ENCODE data around the gene BNC2.

DNA sequence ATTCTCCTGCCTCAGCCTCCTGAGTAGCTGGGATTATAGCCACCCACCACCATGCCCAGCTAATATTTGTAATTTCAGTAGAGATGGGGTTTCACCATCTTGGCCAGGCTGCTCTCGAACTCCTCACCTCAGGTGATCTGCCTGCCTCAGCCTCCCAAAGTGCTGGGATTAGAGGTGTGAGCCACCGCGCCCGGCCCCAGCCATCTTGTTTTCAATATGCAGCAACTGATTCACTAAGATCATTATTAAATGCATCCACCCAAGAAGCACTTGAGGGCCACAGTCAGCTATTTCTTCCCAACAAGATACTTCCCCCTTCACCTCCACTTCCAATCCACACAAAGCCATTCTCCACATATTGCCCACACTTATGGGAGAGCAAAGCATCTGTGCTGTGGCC, 115.8 kb downstream of the BNC2 start:
- TF ChIP-seq POLR2A (IDR thresholded peaks at IDR 0.05; ENCODE audit: low read length) (no peak), GATA1 (IDR thresholded peaks at IDR 0.05; ENCODE audit: low read depth, low read length) (no peak)
